ENCODE results near the gene HMGCL. TPM values are rescaled to one million over a fixed set of nuclear protein-coding genes. Genes with fewer than 3 reads are reported as not detected.

The HMGCL gene
- polyA plus RNA-seq, 1 donor (not counting 4 experiments of a cell fraction or from before 2014, with no cell fraction given) = 24.1 TPM

GRCh38 chr1:23772854-23773242, 52.4 kb downstream of the HMGCL start:
- H3K27me3 ChIP-seq (ENCODE audit: control insufficient read depth, extremely low read depth, insufficient read depth, low read length) = no peaks in the 10 kb centered on the region
- peaks cover 4 to 6% of the 10 kb centered on the region in 2 experiments for H3K36me3 ChIP-seq (ENCODE audit: control insufficient read depth in 2 of 2, extremely low read depth in 1 of 2, insufficient read depth in 2 of 2, low read length in 2 of 2)
- H3K79me2 ChIP-seq (ENCODE audit: control insufficient read depth, insufficient read depth, low read length) = peaks cover 18% of the 10 kb centered on the region
- no peak overlapping the region for H2AFZ ChIP-seq (ENCODE audit: control insufficient read depth, low read length)
- H3K27ac ChIP-seq (ENCODE audit: control insufficient read depth, insufficient read depth, low read length) = no peak overlapping the region
- TF ChIP-seq CTCF (optimal IDR thresholded peaks at IDR 0.05 in 1 of 3, IDR thresholded peaks at IDR 0.05 in 1 of 3, conservative IDR thresholded peaks at IDR 0.05 in 1 of 3; ENCODE audit: extremely low read depth in 1 of 3, insufficient read depth in 2 of 3, low read length in 3 of 3) = no peak
- no peak for TF ChIP-seq EZH2 (IDR thresholded peaks at IDR 0.05; ENCODE audit: low read length)
- no peak overlapping the region for H3K4me2 ChIP-seq (ENCODE audit: control insufficient read depth, extremely low read depth, insufficient read depth, low read depth, low read length)
- dilution Hi-C loops (cut with MboI; ENCODE audit: extremely low pct_ligation_motif_present, low sequenced_read_pairs) = no loop called here
- H3K4me3 ChIP-seq (ENCODE audit: control insufficient read depth in 2 of 3, extremely low read depth in 1 of 3, insufficient read depth in 2 of 3, low read depth in 1 of 3, low read length in 3 of 3) = no peak overlapping the region
- no peaks in the 10 kb centered on the region for H4K20me1 ChIP-seq (ENCODE audit: control insufficient read depth, extremely low read depth, insufficient read depth, low read length)
- no peak for FAIRE-seq
- no peak overlapping the region for H3K9ac ChIP-seq (ENCODE audit: control insufficient read depth, extremely low read depth, insufficient read depth, low read length)
- H3K4me1 ChIP-seq (ENCODE audit: control insufficient read depth, extremely low read depth, insufficient read depth, low read length) = peaks cover 7% of the 10 kb centered on the region
- no peaks in the 10 kb centered on the region for H3K9me3 ChIP-seq (ENCODE audit: control insufficient read depth, low read depth, low read length)
- no peak for DNase-seq (ENCODE audit: low read depth, low spot score)
- no peaks in the 10 kb centered on the region for H3K9me1 ChIP-seq (ENCODE audit: control insufficient read depth, extremely low read depth, insufficient read depth, low read length)

- H3K9me1 ChIP-seq (ENCODE audit: control insufficient read depth, extremely low read depth, insufficient read depth, low read length) = no peaks in the 10 kb centered on the region
- no peaks in the 10 kb centered on the region for H3K9me3 ChIP-seq (ENCODE audit: control insufficient read depth, low read depth, low read length)
- peak; percentile 93 to 99 (median 97) for TF ChIP-seq CTCF (optimal IDR thresholded peaks at IDR 0.05 in 1 of 3, IDR thresholded peaks at IDR 0.05 in 1 of 3, conservative IDR thresholded peaks at IDR 0.05 in 1 of 3; ENCODE audit: extremely low read depth in 1 of 3, insufficient read depth in 2 of 3, low read length in 3 of 3)
- TF ChIP-seq EZH2 (IDR thresholded peaks at IDR 0.05; ENCODE audit: low read length) = no peak
- H3K27me3 ChIP-seq (ENCODE audit: control insufficient read depth, extremely low read depth, insufficient read depth, low read length) = no peaks in the 10 kb centered on the region
- FAIRE-seq = peak; percentile 75
- H3K4me2 ChIP-seq (ENCODE audit: control insufficient read depth, extremely low read depth, insufficient read depth, low read depth, low read length) = peak overlapping the region; percentile 60
- peak; percentile 66 for DNase-seq (ENCODE audit: low read depth, low spot score)
- H3K79me2 ChIP-seq (ENCODE audit: control insufficient read depth, insufficient read depth, low read length) = peaks cover 13% of the 10 kb centered on the region
- peaks cover 4 to 8% of the 10 kb centered on the region in 2 experiments for H3K36me3 ChIP-seq (ENCODE audit: control insufficient read depth in 2 of 2, extremely low read depth in 1 of 2, insufficient read depth in 2 of 2, low read length in 2 of 2)
- no peak overlapping the region for H3K27ac ChIP-seq (ENCODE audit: control insufficient read depth, insufficient read depth, low read length)
- H3K4me1 ChIP-seq (ENCODE audit: control insufficient read depth, extremely low read depth, insufficient read depth, low read length) = peaks cover 5% of the 10 kb centered on the region
- dilution Hi-C loops (cut with MboI; ENCODE audit: extremely low pct_ligation_motif_present, low sequenced_read_pairs) = no loop called here
- no peak overlapping the region for H3K4me3 ChIP-seq (ENCODE audit: control insufficient read depth in 2 of 3, extremely low read depth in 1 of 3, insufficient read depth in 2 of 3, low read depth in 1 of 3, low read length in 3 of 3)
- H4K20me1 ChIP-seq (ENCODE audit: control insufficient read depth, extremely low read depth, insufficient read depth, low read length) = no peaks in the 10 kb centered on the region
- H2AFZ ChIP-seq (ENCODE audit: control insufficient read depth, low read length) = peak overlapping the region; percentile 71
- no peak overlapping the region for H3K9ac ChIP-seq (ENCODE audit: control insufficient read depth, extremely low read depth, insufficient read depth, low read length)
Observed at GRCh38 chr1:23772049-23772853, 53.0 kb downstream of the HMGCL start.

Data from keratinocyte (primary cell).